Measurements from ENCODE around the gene IQSEC3. TPM values are rescaled to one million over a fixed set of nuclear protein-coding genes. Genes with fewer than 3 reads are reported as not detected.

IQSEC3 gene
- total RNA-seq, 6 donors from 2014 or later: 2.1 to 19.0 (median 8.2) TPM

DNA sequence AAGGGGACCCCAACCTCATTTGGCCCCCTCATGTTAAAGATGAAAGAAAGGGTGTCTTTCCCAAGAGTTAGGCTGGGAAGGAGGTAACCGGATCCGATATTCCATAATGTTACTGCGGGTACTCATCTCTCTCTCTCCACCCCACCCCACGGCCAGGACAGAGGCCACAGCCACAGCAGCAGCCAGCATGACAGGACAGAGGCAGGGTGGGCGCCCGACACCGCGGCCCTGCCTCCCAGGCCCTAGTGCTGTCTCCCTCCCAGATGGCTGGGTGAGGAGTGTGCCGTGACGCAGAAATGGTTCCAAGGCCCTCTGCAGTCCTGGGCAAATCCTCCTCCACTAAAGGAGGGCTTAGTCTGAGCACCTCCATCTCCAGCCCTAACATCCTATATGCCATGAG is 141.2 kb downstream of the IQSEC3 start:
- Histone ChIP-seq H3K4me3 (no peak overlapping the region), H3K27me3 (peaks cover 0 to 8% (median 3%) of the 10 kb centered on the region in 4 donors), H3K4me1 (peaks cover 1 to 29% (median 14%) of the 10 kb centered on the region in 4 donors), H3K27ac (no peak overlapping the region), H3K36me3 (no peaks in the 10 kb centered on the region), H3K9me3 (no peaks in the 10 kb centered on the region)
- TF ChIP-seq POLR2A (IDR thresholded peaks at IDR 0.05): no peak
- TF ChIP-seq CTCF (IDR thresholded peaks at IDR 0.05): no peak
- no peak for TF ChIP-seq POLR2AphosphoS5 (IDR thresholded peaks at IDR 0.05)
- TF ChIP-seq EP300 (IDR thresholded peaks at IDR 0.05): no peak
- ATAC-seq (ENCODE audit: low FRiP score in 2 of 2) (no peak), DNase-seq (no peak)
- 82 to 90% methylated on average over 4 to 10 of the region's 10 CpGs for WGBS, 2 donors

- ATAC-seq (ENCODE audit: low FRiP score in 2 of 2) (no peak), DNase-seq (no peak)
- no peaks in the 10 kb centered on the region for H3K9me3 ChIP-seq
- no peaks in the 10 kb centered on the region for H3K36me3 ChIP-seq
- no peak for TF ChIP-seq EP300 (IDR thresholded peaks at IDR 0.05)
- no peak for TF ChIP-seq CTCF (IDR thresholded peaks at IDR 0.05)
- TF ChIP-seq POLR2A (IDR thresholded peaks at IDR 0.05): no peak
- 73 to 74% methylated on average over 4 of the region's 4 CpGs for WGBS, 2 donors
- peaks cover 0 to 2% (median 0%) of the 10 kb centered on the region in 4 donors for H3K27me3 ChIP-seq
- peaks cover 10 to 32% (median 20%) of the 10 kb centered on the region in 4 donors for H3K4me1 ChIP-seq
- H3K4me3 ChIP-seq: no peak overlapping the region
- no peak overlapping the region for H3K27ac ChIP-seq
These were observed 142.2 kb downstream of the IQSEC3 start for GRCh38 chr12:208813-209212.

GRCh38 chr12:209246-209645 is 142.7 kb downstream of the IQSEC3 start:
- Histone ChIP-seq H3K27ac (no peak overlapping the region), H3K27me3 (no peaks in the 10 kb centered on the region), H3K9me3 (no peaks in the 10 kb centered on the region), H3K4me1 (peaks cover 12 to 32% (median 19%) of the 10 kb centered on the region in 4 donors), H3K36me3 (no peaks in the 10 kb centered on the region), H3K4me3 (no peak overlapping the region)
- no peak for TF ChIP-seq POLR2A (IDR thresholded peaks at IDR 0.05)
- TF ChIP-seq POLR2AphosphoS5 (IDR thresholded peaks at IDR 0.05): no peak
- no peak for TF ChIP-seq EP300 (IDR thresholded peaks at IDR 0.05)
- no peak for TF ChIP-seq CTCF (IDR thresholded peaks at IDR 0.05)
- ATAC-seq (ENCODE audit: low FRiP score in 2 of 2) (no peak), DNase-seq (no peak)
- WGBS, 2 donors: 85 to 87% methylated on average over 14 to 15 of the region's 15 CpGs

DNA sequence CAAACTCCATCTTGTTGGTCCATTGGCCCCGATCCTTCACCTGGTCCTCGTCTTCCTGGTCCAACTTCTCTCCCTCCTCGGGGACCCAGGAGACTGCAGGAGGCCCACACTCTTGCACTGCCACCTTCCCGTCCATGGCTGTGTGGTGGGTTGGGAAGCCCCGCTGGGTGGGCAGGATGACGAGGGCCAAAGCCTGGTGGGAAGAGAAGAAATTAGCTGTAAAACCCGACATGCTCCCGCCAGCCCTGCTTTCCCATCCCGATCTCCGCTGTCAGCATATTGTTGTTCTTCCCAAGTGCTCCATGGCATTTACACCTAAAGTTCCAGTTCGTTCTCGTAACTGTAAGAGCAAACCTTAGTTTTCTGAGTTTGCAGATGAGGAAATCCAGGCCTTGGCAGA is 143.3 kb downstream of the IQSEC3 start:
- H3K9me3 ChIP-seq: no peaks in the 10 kb centered on the region
- peaks cover 12 to 25% (median 16%) of the 10 kb centered on the region in 4 donors for H3K4me1 ChIP-seq
- TF ChIP-seq CTCF (IDR thresholded peaks at IDR 0.05) (no peak), EP300 (IDR thresholded peaks at IDR 0.05) (no peak), POLR2AphosphoS5 (IDR thresholded peaks at IDR 0.05) (no peak), POLR2A (IDR thresholded peaks at IDR 0.05) (no peak)
- H3K27ac ChIP-seq: no peak overlapping the region
- H3K27me3 ChIP-seq: no peaks in the 10 kb centered on the region
- DNase-seq (no peak), ATAC-seq (ENCODE audit: low FRiP score in 2 of 2) (no peak)
- WGBS, 2 donors: 92 to 94% methylated on average over 12 of the region's 12 CpGs
- H3K36me3 ChIP-seq: no peaks in the 10 kb centered on the region
- no peak overlapping the region for H3K4me3 ChIP-seq

Measured in upper lobe of left lung (tissue), 6 donors.